GM19023 (cell line): Measurements from ENCODE around the gene ASPDH.

Experiments used
- ATAC-seq: cut with Tn5 transposase; IDR thresholded peaks from one replicate; pipeline ENCODE4 v1.9.1; 2021; ENCODE audit warnings: mild to moderate bottlenecking, moderate library complexity; ENCODE audit not compliant: unreplicated experiment

ASPDH gene

GRCh38 chr19:50498219-50499056, 15.3 kb downstream of the ASPDH start:
- ATAC-seq: no peak

- no peak for ATAC-seq
These were observed 16.7 kb downstream of the ASPDH start for GRCh38 chr19:50497022-50497405.

GRCh38 chr19:50496189-50497021, 17.3 kb downstream of the ASPDH start:
- ATAC-seq: no peak

GRCh38 chr19:50495020-50495531, 18.6 kb downstream of the ASPDH start:
- no peak for ATAC-seq

- no peak for ATAC-seq
These were observed 19.3 kb downstream of the ASPDH start for GRCh38 chr19:50494186-50495019.

- ATAC-seq: no peak
These were observed 20.5 kb downstream of the ASPDH start for GRCh38 chr19:50493171-50493570.

GRCh38 chr19:50492303-50493052, 21.2 kb downstream of the ASPDH start:
- ATAC-seq: no peak

GRCh38 chr19:50490991-50491472, 22.7 kb downstream of the ASPDH start:
- ATAC-seq: no peak

GRCh38 chr19:50490411-50490811, 23.3 kb downstream of the ASPDH start:
- ATAC-seq: no peak

- ATAC-seq: no peak
These were observed 24.2 kb downstream of the ASPDH start for GRCh38 chr19:50489461-50490011.

GRCh38 chr19:50488389-50489194, 25.1 kb downstream of the ASPDH start:
- no peak for ATAC-seq

GRCh38 chr19:50486823-50487515, 26.7 kb downstream of the ASPDH start:
- ATAC-seq: no peak

GRCh38 chr19:50485284-50485955, 28.3 kb downstream of the ASPDH start:
- no peak for ATAC-seq

GRCh38 chr19:50482916-50483315, 30.8 kb downstream of the ASPDH start:
- ATAC-seq: no peak

GRCh38 chr19:50482271-50482855, 31.4 kb downstream of the ASPDH start:
- no peak for ATAC-seq

- ATAC-seq: no peak
These were observed 32.2 kb downstream of the ASPDH start for GRCh38 chr19:50481351-50482149.
